Measurements from ENCODE around the gene PRL. TPM values are rescaled to one million over a fixed set of nuclear protein-coding genes. Genes with fewer than 3 reads are reported as not detected.

PRL gene
- polyA plus RNA-seq, 1 donor from 2014 or later = not detected

- Mint-ChIP-seq H3K27me3 (no peaks in the 10 kb centered on the region), H3K4me3 (no peak overlapping the region), H3K36me3 (no peaks in the 10 kb centered on the region), H3K4me1 (no peaks in the 10 kb centered on the region), H3K9me3 (peaks cover 5 to 10% (median 9%) of the 10 kb centered on the region in 3 donors), H3K27ac (no peak overlapping the region)
These were observed 33.1 kb downstream of the PRL start for GRCh38 chr6:22263748-22264147.

- Mint-ChIP-seq H3K4me3 (no peak overlapping the region), H3K9me3 (peaks cover 1 to 8% (median 2%) of the 10 kb centered on the region in 3 donors), H3K4me1 (no peaks in the 10 kb centered on the region), H3K27me3 (no peaks in the 10 kb centered on the region), H3K36me3 (no peaks in the 10 kb centered on the region), H3K27ac (no peak overlapping the region)
These were observed 42.0 kb downstream of the PRL start for GRCh38 chr6:22254886-22255285.

- Mint-ChIP-seq H3K4me1 (no peaks in the 10 kb centered on the region), H3K27ac (no peak overlapping the region), H3K9me3 (peaks cover 1 to 8% (median 2%) of the 10 kb centered on the region in 3 donors), H3K27me3 (no peaks in the 10 kb centered on the region), H3K36me3 (no peaks in the 10 kb centered on the region), H3K4me3 (no peak overlapping the region)
These were observed 42.7 kb downstream of the PRL start for GRCh38 chr6:22253955-22254655.

- Mint-ChIP-seq H3K4me3 (no peak overlapping the region), H3K27me3 (no peaks in the 10 kb centered on the region), H3K9me3 (peaks cover 0 to 4% (median 3%) of the 10 kb centered on the region in 3 donors), H3K36me3 (no peaks in the 10 kb centered on the region), H3K4me1 (no peaks in the 10 kb centered on the region), H3K27ac (no peak overlapping the region)
These were observed 45.5 kb downstream of the PRL start for GRCh38 chr6:22251348-22251747.

GRCh38 chr6:22250486-22250885, 46.4 kb downstream of the PRL start:
- no peaks in the 10 kb centered on the region for H3K27me3 Mint-ChIP-seq

GRCh38 chr6:22249711-22250350, 47.0 kb downstream of the PRL start:
- no peak overlapping the region for H3K4me3 Mint-ChIP-seq
- H3K9me3 Mint-ChIP-seq = peaks cover 0 to 4% (median 3%) of the 10 kb centered on the region in 3 donors
- H3K27ac Mint-ChIP-seq = no peak overlapping the region
- H3K27me3 Mint-ChIP-seq = no peaks in the 10 kb centered on the region
- H3K36me3 Mint-ChIP-seq = no peaks in the 10 kb centered on the region
- no peaks in the 10 kb centered on the region for H3K4me1 Mint-ChIP-seq

More at GRCh38 chr6:22250486-22250885, 46.4 kb downstream of the PRL start:
- no peak overlapping the region for H3K27ac Mint-ChIP-seq
- H3K4me1 Mint-ChIP-seq = no peaks in the 10 kb centered on the region
- no peaks in the 10 kb centered on the region for H3K36me3 Mint-ChIP-seq
- H3K9me3 Mint-ChIP-seq = peaks cover 0 to 4% (median 3%) of the 10 kb centered on the region in 3 donors
- no peak overlapping the region for H3K4me3 Mint-ChIP-seq

GRCh38 chr6:22248513-22249308, 48.1 kb downstream of the PRL start:
- no peaks in the 10 kb centered on the region for H3K36me3 Mint-ChIP-seq
- H3K4me1 Mint-ChIP-seq = no peaks in the 10 kb centered on the region
- H3K27me3 Mint-ChIP-seq = no peaks in the 10 kb centered on the region
- no peak overlapping the region for H3K4me3 Mint-ChIP-seq
- peaks cover 0 to 4% (median 3%) of the 10 kb centered on the region in 3 donors for H3K9me3 Mint-ChIP-seq
- no peak overlapping the region for H3K27ac Mint-ChIP-seq

- H3K9me3 Mint-ChIP-seq = peaks cover 0 to 7% (median 4%) of the 10 kb centered on the region in 3 donors
- no peaks in the 10 kb centered on the region for H3K27me3 Mint-ChIP-seq
- H3K27ac Mint-ChIP-seq = no peak overlapping the region
- H3K4me1 Mint-ChIP-seq = no peaks in the 10 kb centered on the region
- no peak overlapping the region for H3K4me3 Mint-ChIP-seq
- H3K36me3 Mint-ChIP-seq = no peaks in the 10 kb centered on the region
These were observed 48.8 kb downstream of the PRL start for GRCh38 chr6:22247916-22248482.

GRCh38 chr6:22240025-22240424, 56.8 kb downstream of the PRL start:
- Mint-ChIP-seq H3K9me3 (peaks cover 4 to 27% (median 11%) of the 10 kb centered on the region in 3 donors), H3K4me3 (no peak overlapping the region), H3K4me1 (no peaks in the 10 kb centered on the region), H3K27me3 (no peaks in the 10 kb centered on the region), H3K27ac (no peak overlapping the region), H3K36me3 (no peaks in the 10 kb centered on the region)

GRCh38 chr6:22239261-22239921, 57.4 kb downstream of the PRL start:
- Mint-ChIP-seq H3K27ac (no peak overlapping the region), H3K36me3 (no peaks in the 10 kb centered on the region), H3K27me3 (no peaks in the 10 kb centered on the region), H3K4me1 (no peaks in the 10 kb centered on the region), H3K9me3 (peaks cover 4 to 33% (median 11%) of the 10 kb centered on the region in 3 donors), H3K4me3 (no peak overlapping the region)

GRCh38 chr6:22238861-22239260, 58.0 kb downstream of the PRL start:
- Mint-ChIP-seq H3K36me3 (no peaks in the 10 kb centered on the region), H3K27ac (no peak overlapping the region)

GRCh38 chr6:22237526-22237925, 59.3 kb downstream of the PRL start:
- H3K4me3 Mint-ChIP-seq = no peak overlapping the region
- no peaks in the 10 kb centered on the region for H3K4me1 Mint-ChIP-seq
- H3K27ac Mint-ChIP-seq = no peak overlapping the region
- peaks cover 3 to 33% (median 4%) of the 10 kb centered on the region in 3 donors for H3K9me3 Mint-ChIP-seq
- H3K36me3 Mint-ChIP-seq = no peaks in the 10 kb centered on the region
- no peaks in the 10 kb centered on the region for H3K27me3 Mint-ChIP-seq

More at GRCh38 chr6:22238861-22239260, 58.0 kb downstream of the PRL start:
- Mint-ChIP-seq H3K27me3 (no peaks in the 10 kb centered on the region), H3K4me3 (no peak overlapping the region), H3K9me3 (peaks cover 4 to 33% (median 11%) of the 10 kb centered on the region in 3 donors), H3K4me1 (no peaks in the 10 kb centered on the region)
